Inflammatory macrophage treated with lipopolysaccharide for 1 hour (primary cell): ENCODE data around the gene ADARB2.
"Not testable (repeated sequence)": the region's sequence is repeated elsewhere in the genome, so short reads cannot be mapped to it uniquely, and the experiment has no call there.

ENCODE experiments used
- DNase-seq, 2 donors: peaks; one replicate each; pipeline ENCODE4 v3.0.0-alpha.2; 2020 to 2022

ADARB2 gene

GRCh38 chr10:1633783-1634182 lies 103.5 kb downstream of the ADARB2 start:
- DNase-seq: no peak

GRCh38 chr10:1632596-1632995 lies 104.7 kb downstream of the ADARB2 start:
- no peak for DNase-seq

DNA sequence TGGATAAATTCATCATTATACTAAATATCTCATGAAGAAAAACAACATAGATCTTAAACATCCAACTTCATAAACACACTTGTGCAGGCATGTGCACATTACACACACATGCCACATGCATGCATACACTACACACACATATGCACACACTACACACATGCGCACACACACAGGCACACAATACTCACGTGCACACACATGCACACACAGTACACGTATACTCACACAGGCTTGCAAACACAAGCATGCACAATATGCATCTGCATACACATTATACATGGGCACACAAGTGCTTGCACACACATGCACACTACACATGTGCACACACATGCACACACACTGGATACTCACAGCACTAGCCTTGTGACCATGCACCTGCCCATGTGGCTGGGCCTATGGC lies 105.2 kb downstream of the ADARB2 start:
- DNase-seq: no peak

DNA sequence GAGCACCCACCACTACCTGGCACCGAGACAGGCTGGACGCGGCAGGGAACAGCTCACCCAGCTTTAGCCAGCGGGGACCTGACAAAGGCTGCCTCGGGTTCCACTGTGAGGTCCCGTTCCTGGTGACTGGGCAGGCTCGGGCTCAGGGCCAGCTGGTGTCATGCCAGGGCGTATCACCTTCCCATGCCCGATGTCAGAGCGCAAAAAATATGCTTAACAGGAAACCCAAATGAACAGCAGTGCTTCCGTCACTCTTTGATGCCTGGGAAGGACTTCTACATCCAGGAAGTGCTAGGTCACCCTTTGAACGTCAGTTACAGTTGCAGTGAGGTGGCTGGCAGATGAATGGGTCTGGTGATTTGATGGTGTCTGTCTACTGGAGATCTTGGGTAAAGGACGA lies 106.0 kb downstream of the ADARB2 start:
- no peak for DNase-seq

GRCh38 chr10:1630304-1630703 lies 107.0 kb downstream of the ADARB2 start:
- no peak for DNase-seq

DNA sequence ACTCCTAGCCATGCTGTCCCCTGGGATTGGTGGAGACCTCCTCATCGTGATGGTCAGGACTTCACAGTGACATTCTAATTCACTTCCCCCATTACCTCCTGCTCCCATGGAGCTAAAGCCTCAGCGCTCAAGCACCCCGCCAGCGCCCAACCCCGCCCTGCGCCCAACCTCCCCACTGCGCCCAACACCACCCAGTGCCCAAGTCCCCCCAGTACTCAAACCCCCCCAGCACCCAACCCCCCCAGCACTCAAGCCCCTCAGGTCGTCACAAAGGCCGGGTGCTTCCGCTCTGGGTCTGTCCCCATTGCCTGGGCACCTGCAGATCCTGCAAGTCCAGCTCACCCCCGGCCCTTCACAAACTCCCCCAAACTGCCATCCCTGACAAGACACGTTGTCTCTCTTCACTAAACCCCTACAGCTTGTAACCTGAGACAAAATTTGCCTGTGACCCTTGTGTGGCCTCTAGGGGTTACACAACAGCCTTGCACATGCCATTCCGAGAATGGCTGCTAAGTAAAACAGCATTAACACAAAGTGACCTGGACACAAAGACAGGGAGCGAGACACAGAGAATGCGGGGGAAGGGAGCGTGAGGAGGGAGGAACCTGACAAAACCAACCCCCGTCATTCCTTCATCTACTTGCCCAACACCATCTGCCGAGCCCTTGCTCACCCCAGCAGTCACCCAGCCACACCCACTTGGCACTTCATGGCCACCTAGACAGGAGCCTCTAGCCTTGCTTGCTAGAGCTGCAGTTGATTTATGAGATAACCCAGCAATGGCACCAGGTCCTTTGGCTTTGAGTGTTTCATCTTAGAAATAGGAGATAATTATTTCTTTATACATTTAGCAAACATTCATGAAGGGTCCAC lies 107.8 kb downstream of the ADARB2 start:
- no peak for DNase-seq

- DNase-seq: no peak
These were observed 108.6 kb downstream of the ADARB2 start for GRCh38 chr10:1628757-1629156.

GRCh38 chr10:1627945-1628344 lies 109.4 kb downstream of the ADARB2 start:
- DNase-seq: no peak

DNA sequence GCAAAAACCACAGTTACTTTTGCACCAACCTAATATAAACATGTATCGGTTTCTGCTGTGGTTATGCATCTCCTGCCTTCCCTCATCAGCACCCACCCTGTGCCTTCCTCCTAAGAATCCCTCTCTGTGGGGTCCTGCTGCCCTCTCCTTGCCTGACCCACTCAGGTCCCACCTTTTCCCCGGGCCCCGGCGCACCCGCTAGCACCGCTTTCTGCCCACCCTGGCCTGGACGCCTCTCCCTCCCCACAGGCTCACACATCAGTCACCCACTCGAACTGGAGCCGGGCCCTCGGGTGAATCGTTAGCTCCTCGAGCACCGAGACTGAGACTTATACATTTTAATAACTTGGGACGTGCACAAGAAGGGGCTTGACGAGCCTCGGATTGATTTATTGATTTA lies 110.5 kb downstream of the ADARB2 start:
- no peak for DNase-seq

DNA sequence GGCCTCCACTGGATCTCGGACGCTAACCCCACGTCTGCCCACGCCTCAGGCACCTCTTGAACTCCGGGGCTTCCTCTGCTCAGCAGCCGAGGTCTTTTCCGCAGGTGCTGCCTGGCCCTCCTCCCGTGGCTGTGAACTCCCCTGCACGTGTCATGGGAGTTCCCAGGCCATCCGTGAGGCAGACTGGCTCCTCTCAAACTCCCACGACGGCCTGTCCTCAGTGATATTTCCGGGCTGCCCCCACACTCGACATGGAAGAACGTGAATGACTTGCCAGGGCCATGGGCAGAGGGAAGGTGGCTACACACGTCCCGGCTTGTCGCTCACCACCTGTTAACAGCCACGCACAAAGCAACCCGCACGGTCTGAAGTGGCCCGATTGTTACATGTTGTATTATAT lies 110.9 kb downstream of the ADARB2 start:
- no peak for DNase-seq

DNA sequence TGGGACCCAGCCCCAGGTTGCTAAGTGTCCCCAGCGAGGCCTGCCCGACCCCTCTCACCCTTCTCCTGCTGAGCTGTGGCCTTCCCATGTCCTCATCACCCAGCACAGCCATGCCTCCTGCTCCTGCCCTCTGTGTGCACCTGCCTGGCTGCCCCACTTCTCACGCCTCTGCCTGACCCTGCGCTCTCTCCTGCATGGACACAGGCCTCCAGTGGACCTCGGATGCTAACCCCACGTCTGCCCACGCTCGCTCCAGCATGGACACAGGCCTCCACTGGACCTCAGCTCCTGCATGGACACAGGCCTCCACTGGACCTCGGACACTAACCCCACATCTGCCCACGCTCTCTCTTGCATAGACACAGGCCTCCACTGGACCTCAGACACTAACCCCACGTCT lies 111.6 kb downstream of the ADARB2 start:
- no peak for DNase-seq

GRCh38 chr10:1625079-1625478 lies 112.2 kb downstream of the ADARB2 start:
- DNase-seq: no peak

GRCh38 chr10:1624240-1624639 lies 113.1 kb downstream of the ADARB2 start:
- no peak for DNase-seq

GRCh38 chr10:1620803-1621202 lies 116.5 kb downstream of the ADARB2 start:
- DNase-seq: no peak

GRCh38 chr10:1617376-1618317 lies 119.7 kb downstream of the ADARB2 start:
- not testable (repeated sequence) for DNase-seq

DNA sequence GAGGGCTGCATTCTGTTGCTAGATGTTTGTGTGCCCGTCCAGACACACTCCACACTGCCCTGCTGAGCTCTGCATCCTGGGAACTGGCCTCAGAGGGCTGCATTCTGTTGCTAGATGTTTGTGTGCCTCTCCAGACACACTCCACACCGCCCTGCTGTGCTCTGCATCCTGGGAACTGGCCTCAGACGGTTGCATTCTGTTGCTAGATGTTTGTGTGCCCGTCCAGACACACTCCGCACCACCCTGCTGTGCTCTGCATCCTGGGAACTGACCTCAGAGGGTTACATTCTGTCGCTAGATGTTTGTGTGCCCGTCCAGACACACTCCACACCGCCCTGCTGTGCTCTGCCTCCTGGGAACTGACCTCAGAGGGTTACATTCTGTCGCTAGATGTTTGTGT lies 120.6 kb downstream of the ADARB2 start:
- DNase-seq: not testable (repeated sequence)

GRCh38 chr10:1615186-1615954 lies 122.0 kb downstream of the ADARB2 start:
- DNase-seq: no peak

DNA sequence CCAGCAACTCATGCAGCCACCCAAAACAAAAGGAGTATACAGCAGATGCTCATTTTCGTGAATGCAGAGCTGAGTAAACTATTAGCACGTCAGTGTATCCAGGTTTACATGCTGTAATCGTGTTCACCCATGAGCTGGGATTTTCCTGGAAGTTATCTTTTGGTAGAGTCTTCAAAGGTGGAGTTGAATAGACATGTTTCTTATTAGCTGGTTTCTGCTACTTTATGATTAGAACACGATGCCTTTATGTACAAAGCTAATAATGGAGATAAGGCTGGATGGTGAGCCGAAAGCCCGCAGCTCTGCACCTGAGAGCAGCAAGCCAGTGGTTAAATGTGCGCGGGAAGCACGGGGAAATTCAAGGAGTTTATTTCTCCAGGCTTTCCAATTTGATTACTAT lies 123.8 kb downstream of the ADARB2 start:
- DNase-seq: no peak

DNA sequence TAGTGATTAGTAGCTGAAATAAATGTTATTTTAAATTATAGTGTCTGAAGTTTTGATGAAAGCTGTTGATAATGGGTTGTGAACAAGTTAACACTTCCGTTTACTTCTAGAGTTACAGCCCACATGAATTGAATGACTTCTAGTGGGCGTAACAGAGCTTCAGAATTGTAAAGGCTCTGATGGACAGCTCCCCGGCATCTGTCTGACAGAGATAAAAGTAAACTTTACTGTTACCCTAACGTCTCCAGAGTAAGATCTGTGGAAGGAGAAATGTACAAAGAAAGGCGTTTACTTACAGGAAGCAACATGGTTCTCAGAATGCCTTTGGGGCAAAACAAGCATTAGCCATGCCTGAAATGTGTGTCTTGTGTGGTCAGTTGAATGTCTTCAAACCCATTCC lies 124.4 kb downstream of the ADARB2 start:
- DNase-seq: no peak

DNA sequence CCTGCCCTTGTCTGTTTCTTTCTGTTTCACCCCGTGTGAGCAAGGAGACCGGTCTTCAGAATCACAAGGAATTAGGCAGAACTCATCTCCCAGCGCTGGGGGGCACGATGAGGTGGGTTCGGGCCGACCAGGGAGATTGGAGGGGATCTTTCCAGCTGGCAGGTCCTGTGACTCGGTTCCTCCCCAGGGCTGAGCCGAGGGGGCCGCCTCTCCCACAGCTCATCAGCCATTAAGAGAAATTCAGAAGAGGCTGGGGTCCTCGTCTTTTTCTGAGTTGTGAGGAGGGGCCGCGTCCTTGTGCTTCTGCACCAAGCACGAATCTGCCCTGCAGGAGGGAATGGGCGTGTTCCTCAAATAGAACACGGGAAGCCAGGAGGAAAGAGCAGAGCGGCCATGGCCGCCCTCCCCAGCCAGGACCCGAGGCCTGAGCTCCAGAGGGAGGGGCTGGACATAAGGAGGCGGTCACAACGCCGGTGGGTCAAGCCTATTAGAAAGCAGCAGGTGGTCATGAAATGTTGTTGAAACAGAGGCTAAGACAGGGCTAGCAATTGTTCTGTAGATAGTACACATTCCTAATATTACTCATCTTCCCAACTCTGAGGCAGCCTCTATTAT lies 125.3 kb downstream of the ADARB2 start:
- DNase-seq: no peak

GRCh38 chr10:1610986-1611770 lies 126.1 kb downstream of the ADARB2 start:
- no peak for DNase-seq

DNA sequence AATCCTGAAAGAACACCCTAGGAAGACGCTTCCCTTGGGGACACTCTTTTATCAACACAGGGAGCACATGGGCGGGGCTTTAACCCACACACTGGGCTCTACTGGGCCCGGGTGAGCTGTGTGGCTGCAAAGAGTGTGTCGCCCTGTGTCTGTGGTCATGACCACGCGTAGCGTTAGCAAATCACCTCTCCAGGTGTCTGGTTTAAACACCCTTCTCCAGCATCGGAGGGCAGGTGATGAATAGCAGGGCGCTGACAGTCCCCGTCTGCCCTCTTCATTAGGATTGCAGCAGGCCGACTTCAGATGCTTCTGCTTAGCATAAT lies 127.7 kb downstream of the ADARB2 start:
- DNase-seq: no peak
